Ascending aorta (tissue), 2 donors: ENCODE measurements around the gene MAGI1. TPM values are rescaled to one million over a fixed set of nuclear protein-coding genes. Genes with fewer than 3 reads are reported as not detected.

Experiments
- DNase-seq, 2 donors: peaks; one replicate each; pipeline ENCODE4 v3.0.0-alpha.2; 2019; ENCODE audit warnings: low spot score in 2 of 2
- H3K27ac ChIP-seq, 2 donors: fragments of 200-600 bp; sonication (generic); one replicate each; pipeline ENCODE4 v1.5.1; 2016 to 2017; ENCODE audit warnings: mild to moderate bottlenecking in 1 of 2
- H3K27me3 ChIP-seq: fragments of 200-600 bp; sonication (generic); one replicate; pipeline ENCODE4 v1.5.1; 2017
- H3K36me3 ChIP-seq, 2 donors: fragments of 200-600 bp; sonication (generic); one replicate each; pipeline ENCODE4 v1.5.1; 2016
- H3K4me1 ChIP-seq, 2 donors: fragments of 200-600 bp; sonication (generic); one replicate each; pipeline ENCODE4 v1.5.1; 2016 to 2017; ENCODE audit warnings: mild to moderate bottlenecking in 1 of 2
- H3K4me3 ChIP-seq, 2 donors: fragments of 200-600 bp; sonication (generic); one replicate each; pipeline ENCODE4 v1.5.1; 2016 to 2017; ENCODE audit warnings: mild to moderate bottlenecking in 1 of 2
- H3K9me3 ChIP-seq, 2 donors: fragments of 200-600 bp; sonication (generic); one replicate each; pipeline ENCODE4 v1.5.1; 2016
- intact Hi-C: fragments of 100-400 bp; cut with DNase I; formaldehyde crosslinking; loops from one replicate; pipeline ENCODE4 v1.15.1; 2023
- total RNA-seq: library from RNA; depleted of rRNA; stranded (reverse); fragments of >200 nt; gene quantifications from one replicate; pipeline ENCODE4 v1.1.0, GENCODE V29; 2016
- TF ChIP-seq, protein P1 (sequence below), 3 experiments: fragments of 200-600 bp in 2 of 3; fragments of 450-650 bp in 1 of 3; sonication (generic) in 2 of 3; IDR thresholded peaks; one replicate each; pipeline ENCODE4 v1.5.1; 2016 to 2019; ENCODE audit warnings: antibody characterized with exemption in 3 of 3, mild to moderate bottlenecking in 1 of 3, moderate library complexity in 1 of 3

The MAGI1 gene
- total RNA-seq, 1 donor from 2014 or later: 28.4 TPM

DNA sequence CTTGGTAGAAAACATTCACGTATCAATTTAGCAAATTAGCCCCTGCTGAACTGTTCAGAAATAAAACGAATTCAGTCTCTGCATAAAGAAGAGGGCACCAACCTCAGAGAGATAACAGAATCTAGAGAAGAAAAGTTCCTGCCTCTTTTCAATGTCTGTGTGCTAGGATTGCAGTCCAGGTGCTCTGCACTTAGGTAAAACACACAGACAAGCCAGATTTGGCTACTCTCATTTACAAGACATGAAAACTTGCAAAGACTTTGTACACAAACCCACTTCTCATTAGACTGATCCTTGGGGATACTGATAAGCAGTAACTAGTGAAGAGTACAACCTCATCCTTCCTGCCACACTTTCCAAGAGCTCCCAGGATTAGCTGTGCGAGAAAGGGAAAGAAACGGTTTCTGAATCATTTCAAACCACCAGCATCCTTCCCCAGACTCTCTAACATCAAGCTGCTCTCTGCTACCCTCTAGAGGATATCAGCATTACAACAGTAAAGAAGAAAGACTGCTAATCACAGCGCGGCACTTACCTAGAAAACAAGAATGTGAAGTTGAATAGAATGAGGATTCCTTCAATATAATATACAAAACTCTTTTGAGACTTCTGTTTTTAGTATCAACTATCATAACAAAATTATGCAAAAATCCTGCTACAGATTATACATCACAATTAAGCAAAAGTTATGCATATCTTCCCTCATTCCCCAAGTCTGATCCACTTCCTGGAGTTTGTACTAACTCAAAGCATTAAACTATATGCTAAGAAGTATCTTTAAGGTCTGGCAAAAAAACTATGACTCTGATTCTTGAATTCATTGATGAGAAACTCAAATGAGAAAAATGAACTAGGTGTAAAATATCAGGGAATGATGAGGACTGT lies 306.4 kb downstream of the MAGI1 start:
- Histone ChIP-seq H3K36me3 (no peaks in the 10 kb centered on the region), H3K4me3 (no peak overlapping the region), H3K27ac (no peak overlapping the region), H3K9me3 (no peaks in the 10 kb centered on the region), H3K27me3 (no peaks in the 10 kb centered on the region), H3K4me1 (peaks cover 7 to 13% of the 10 kb centered on the region in 2 donors)
- TF ChIP-seq, protein P1, sequence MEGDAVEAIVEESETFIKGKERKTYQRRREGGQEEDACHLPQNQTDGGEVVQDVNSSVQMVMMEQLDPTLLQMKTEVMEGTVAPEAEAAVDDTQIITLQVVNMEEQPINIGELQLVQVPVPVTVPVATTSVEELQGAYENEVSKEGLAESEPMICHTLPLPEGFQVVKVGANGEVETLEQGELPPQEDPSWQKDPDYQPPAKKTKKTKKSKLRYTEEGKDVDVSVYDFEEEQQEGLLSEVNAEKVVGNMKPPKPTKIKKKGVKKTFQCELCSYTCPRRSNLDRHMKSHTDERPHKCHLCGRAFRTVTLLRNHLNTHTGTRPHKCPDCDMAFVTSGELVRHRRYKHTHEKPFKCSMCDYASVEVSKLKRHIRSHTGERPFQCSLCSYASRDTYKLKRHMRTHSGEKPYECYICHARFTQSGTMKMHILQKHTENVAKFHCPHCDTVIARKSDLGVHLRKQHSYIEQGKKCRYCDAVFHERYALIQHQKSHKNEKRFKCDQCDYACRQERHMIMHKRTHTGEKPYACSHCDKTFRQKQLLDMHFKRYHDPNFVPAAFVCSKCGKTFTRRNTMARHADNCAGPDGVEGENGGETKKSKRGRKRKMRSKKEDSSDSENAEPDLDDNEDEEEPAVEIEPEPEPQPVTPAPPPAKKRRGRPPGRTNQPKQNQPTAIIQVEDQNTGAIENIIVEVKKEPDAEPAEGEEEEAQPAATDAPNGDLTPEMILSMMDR (IDR thresholded peaks at IDR 0.05): peak; percentile 45 to 83 (median 72)
- no peak for DNase-seq
- intact Hi-C loops: loop anchor here (1.0 to 5.0 kb wide), 2 partner anchors 293 to 1200 kb away; no protein-coding TSS in a partner anchor

DNA sequence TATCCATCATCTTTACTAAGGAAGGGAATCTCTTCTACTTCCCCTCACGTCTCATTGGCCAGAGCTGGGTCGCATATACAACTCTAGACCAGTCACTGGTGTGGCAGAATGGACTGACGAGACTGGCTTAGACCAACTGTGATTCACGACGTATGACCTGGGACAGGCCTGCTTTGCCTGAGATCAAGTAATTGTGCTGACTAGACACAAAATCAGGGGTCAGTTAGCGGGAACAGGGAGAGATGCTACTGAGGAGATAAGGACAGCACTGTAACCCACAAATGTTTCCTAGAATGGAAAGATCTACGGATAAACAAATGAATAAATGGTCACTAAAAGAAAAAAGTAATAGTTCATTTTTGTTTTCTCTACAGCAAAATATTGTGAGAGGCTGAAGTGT lies 308.3 kb downstream of the MAGI1 start:
- TF ChIP-seq, protein P1 (IDR thresholded peaks at IDR 0.05): no peak
- no peaks in the 10 kb centered on the region for H3K36me3 ChIP-seq
- peaks cover 7 to 13% of the 10 kb centered on the region in 2 donors for H3K4me1 ChIP-seq
- peak overlapping the region in 1 of 2 donors; percentile 44 for H3K27ac ChIP-seq
- intact Hi-C loops: loop anchor here (5.0 kb wide), 1 partner anchor 1198 kb away; no protein-coding TSS in a partner anchor
- no peak for DNase-seq
- no peaks in the 10 kb centered on the region for H3K27me3 ChIP-seq
- no peak overlapping the region for H3K4me3 ChIP-seq
- no peaks in the 10 kb centered on the region for H3K9me3 ChIP-seq

DNA sequence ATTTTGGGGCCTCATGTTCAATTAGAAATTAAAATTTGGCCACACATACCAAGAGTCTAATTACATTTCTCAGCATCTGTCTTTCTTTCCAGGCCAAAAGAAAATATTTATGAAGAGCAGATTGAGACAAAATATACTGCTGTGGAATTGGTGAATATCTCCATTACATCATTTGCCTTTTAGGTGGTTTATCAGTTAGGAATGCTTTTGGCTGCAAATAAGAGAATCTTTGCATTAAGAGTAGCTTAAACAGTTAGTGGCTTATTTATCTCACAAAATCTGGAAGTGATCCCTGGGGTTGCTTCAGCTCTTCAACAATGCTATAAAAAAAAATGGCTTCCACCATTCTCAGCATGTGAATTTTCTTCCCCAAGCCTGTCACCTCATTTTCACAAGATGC lies 308.7 kb downstream of the MAGI1 start:
- Histone ChIP-seq H3K9me3 (no peaks in the 10 kb centered on the region), H3K27ac (peak overlapping the region; percentile 30 to 44), H3K27me3 (no peaks in the 10 kb centered on the region), H3K36me3 (no peaks in the 10 kb centered on the region), H3K4me1 (peaks cover 7 to 13% of the 10 kb centered on the region in 2 donors), H3K4me3 (no peak overlapping the region)
- intact Hi-C loops: loop anchor here (5.0 kb wide), 1 partner anchor 1198 kb away; no protein-coding TSS in a partner anchor
- no peak for DNase-seq
- TF ChIP-seq, protein P1 (IDR thresholded peaks at IDR 0.05): no peak

DNA sequence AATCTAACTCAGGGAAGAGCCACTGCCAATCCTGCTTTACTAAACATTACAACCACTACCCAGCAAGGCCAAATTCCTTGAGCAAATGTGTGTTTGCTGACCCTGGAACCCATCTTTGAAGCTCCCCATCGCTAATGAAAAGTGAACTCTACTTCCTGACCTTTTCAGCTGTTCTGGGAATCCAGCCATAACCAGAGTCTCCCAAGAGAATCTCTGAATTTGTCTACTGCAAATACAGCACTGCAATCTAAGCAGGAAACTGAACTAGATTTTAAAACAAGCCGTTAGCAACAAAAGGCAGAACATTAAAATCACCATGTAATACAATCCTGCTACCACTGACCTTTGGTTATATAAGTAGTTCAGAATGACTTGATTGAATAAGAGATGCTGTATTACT lies 309.2 kb downstream of the MAGI1 start:
- H3K27ac ChIP-seq: peak overlapping the region; percentile 30 to 44

DNA sequence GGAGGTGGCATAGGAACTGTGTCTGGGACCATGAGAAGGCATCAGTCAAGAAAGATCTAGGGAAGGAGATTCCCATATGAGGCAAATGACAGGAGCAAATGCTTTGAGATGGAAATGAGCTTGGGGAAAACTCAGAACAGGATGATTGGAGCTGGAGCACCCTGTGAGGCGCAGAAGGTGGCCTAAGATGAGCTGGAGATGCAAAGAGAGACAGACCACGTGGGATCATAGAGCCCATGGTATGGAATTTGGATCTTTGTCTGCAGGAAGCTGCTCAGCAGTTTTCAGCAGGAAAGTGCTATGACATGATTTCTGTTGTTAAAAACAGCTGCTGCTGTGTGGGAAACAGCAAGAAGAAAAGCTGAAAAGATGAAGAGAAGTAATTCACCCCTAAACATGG lies 310.6 kb downstream of the MAGI1 start:
- intact Hi-C loops: no loop called here
- TF ChIP-seq, protein P1 (IDR thresholded peaks at IDR 0.05): no peak
- no peak overlapping the region for H3K27ac ChIP-seq
- H3K36me3 ChIP-seq: no peaks in the 10 kb centered on the region
- no peak for DNase-seq
- H3K9me3 ChIP-seq: no peaks in the 10 kb centered on the region
- H3K4me1 ChIP-seq: peaks cover 7 to 13% of the 10 kb centered on the region in 2 donors
- no peaks in the 10 kb centered on the region for H3K27me3 ChIP-seq
- no peak overlapping the region for H3K4me3 ChIP-seq

More for the DNA sequence above, 309.2 kb downstream of the MAGI1 start:
- Histone ChIP-seq H3K9me3 (no peaks in the 10 kb centered on the region), H3K4me3 (no peak overlapping the region), H3K36me3 (no peaks in the 10 kb centered on the region), H3K4me1 (peaks cover 7 to 13% of the 10 kb centered on the region in 2 donors), H3K27me3 (no peaks in the 10 kb centered on the region)
- TF ChIP-seq, protein P1 (IDR thresholded peaks at IDR 0.05): no peak
- intact Hi-C loops: no loop called here
- no peak for DNase-seq
